ENCODE measurements around the gene HAUS3. TPM values are rescaled to one million over a fixed set of nuclear protein-coding genes. Genes with fewer than 3 reads are reported as not detected.

The HAUS3 gene
- total RNA-seq, 4 donors from 2014 or later = 4.8 to 12.1 (median 9.5) TPM

DNA sequence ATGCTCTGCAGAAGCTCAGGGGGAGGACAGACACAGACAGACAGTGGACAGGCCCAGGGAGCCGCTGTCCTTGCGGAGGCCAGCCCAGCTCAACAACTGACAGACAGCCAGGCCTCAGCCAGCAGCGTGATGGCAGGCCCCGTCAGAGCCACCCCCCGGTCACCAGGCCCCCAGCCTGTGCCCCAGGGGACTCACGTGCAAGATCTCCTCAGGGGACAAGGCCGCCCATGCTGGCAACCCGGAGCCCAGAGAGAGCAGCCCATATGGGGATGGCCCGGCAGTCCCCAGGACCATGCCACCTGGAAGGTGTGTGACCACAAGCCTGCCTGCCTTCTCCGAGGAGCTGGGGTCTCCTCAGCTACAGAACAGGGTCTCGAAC lies 48.0 kb upstream of the HAUS3 start:
- no peak overlapping the region for H3K27ac ChIP-seq
- no peaks in the 10 kb centered on the region for H3K4me1 ChIP-seq
- no peaks in the 10 kb centered on the region for H3K27me3 ChIP-seq
- H3K9me3 ChIP-seq = no peaks in the 10 kb centered on the region
- H3K4me3 ChIP-seq = no peak overlapping the region
- DNase-seq = no peak
- in situ Hi-C loops (cut with MboI; ENCODE audit: low sequenced_read_pairs in 4 of 4) (no loop called here), intact Hi-C loops (cut with DNase I; ENCODE audit: low total_unique reads) (no loop called here)
- no peak for ATAC-seq
- H3K36me3 ChIP-seq = no peaks in the 10 kb centered on the region
- TF ChIP-seq POLR2A (IDR thresholded peaks at IDR 0.05) = no peak
- TF ChIP-seq, protein P1, sequence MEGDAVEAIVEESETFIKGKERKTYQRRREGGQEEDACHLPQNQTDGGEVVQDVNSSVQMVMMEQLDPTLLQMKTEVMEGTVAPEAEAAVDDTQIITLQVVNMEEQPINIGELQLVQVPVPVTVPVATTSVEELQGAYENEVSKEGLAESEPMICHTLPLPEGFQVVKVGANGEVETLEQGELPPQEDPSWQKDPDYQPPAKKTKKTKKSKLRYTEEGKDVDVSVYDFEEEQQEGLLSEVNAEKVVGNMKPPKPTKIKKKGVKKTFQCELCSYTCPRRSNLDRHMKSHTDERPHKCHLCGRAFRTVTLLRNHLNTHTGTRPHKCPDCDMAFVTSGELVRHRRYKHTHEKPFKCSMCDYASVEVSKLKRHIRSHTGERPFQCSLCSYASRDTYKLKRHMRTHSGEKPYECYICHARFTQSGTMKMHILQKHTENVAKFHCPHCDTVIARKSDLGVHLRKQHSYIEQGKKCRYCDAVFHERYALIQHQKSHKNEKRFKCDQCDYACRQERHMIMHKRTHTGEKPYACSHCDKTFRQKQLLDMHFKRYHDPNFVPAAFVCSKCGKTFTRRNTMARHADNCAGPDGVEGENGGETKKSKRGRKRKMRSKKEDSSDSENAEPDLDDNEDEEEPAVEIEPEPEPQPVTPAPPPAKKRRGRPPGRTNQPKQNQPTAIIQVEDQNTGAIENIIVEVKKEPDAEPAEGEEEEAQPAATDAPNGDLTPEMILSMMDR (IDR thresholded peaks at IDR 0.05 in 4 of 5, conservative IDR thresholded peaks at IDR 0.05 in 1 of 5) = no peak

DNA sequence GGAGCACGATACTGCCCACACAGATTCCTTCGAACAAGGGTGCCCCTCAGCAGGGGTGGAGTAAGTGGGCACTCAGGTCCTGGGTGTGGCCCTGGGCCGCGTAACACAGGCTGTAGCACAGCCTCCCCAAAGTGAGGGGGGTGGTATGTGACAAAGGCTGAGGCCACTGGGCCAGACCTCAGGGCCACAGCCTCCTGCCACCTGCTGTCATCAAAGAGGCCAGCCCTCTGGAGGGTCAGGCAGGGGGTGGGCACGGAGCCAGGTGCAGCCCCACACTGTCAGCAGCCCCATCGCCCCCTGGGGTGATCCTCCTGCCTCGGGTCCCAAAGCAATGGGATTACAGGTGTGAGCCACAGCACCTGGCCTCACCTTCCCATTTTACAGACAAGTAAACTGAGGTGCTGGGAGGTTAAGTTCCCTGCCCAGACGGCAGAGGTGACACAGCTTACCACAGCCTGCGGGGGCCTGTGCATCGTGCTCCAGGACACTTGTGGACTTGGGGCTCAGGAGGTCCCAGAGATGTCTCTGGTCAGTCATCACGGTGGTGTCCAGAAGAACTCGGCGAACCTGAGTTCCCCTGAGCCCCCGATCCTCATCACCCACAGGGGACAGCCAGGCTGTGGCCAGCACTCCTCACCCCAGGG lies 47.5 kb upstream of the HAUS3 start:
- in situ Hi-C loops (cut with MboI; ENCODE audit: low sequenced_read_pairs in 4 of 4) = no loop called here
- no peak for TF ChIP-seq POLR2A (IDR thresholded peaks at IDR 0.05)
- TF ChIP-seq, protein P1 (IDR thresholded peaks at IDR 0.05 in 4 of 5, conservative IDR thresholded peaks at IDR 0.05 in 1 of 5) = no peak
- intact Hi-C loops (cut with DNase I; ENCODE audit: low total_unique reads) = no loop called here

DNA sequence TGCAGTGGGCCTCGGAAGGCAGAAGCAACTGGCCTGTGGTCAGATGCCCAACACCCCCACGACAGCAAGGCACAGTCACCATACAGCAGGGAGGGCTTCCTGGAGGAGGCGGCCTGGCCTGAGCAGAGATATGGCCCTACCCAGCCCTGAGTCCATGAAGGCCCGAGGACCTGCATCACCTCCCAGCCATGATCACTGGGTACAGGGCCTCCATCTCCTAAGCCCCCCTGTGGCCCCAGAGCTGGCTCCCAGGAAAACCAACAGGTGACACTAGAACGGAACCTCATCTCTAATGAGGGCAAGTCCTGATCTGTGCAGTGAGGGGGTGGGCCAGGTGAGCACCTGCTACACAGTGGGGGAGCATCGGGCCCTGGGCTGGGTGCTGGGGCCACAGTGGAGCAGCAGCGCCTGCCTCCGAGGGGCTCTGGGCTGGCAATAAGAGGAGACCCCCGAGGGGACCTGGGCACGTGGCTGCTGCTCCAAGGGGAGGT lies 46.2 kb upstream of the HAUS3 start:
- intact Hi-C loops (cut with DNase I; ENCODE audit: low total_unique reads) = no loop called here
- DNase-seq = no peak
- H3K4me1 ChIP-seq = no peaks in the 10 kb centered on the region

More for the DNA sequence above, 47.5 kb upstream of the HAUS3 start:
- Histone ChIP-seq H3K27me3 (no peaks in the 10 kb centered on the region), H3K4me3 (no peak overlapping the region), H3K27ac (no peak overlapping the region), H3K4me1 (no peaks in the 10 kb centered on the region), H3K36me3 (no peaks in the 10 kb centered on the region), H3K9me3 (no peaks in the 10 kb centered on the region)
- ATAC-seq (no peak), DNase-seq (no peak)

DNA sequence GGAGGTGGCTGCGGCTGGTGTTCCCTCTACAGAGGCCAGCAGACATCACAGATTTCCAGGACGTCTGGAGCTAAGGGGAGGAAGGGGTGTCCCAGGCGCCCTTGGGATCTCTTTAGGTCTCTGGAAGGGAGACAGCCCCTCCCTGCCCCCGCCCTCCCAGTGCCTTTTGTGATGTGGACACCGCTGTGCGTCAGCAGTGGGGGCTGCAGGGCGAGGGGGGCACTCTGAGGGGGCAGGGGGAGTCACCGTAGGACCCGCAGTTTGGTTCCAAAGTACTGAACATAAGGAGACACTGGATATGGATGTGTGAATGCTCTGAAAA lies 45.6 kb upstream of the HAUS3 start:
- Histone ChIP-seq H3K9me3 (no peaks in the 10 kb centered on the region), H3K36me3 (no peaks in the 10 kb centered on the region), H3K4me3 (no peak overlapping the region), H3K4me1 (no peaks in the 10 kb centered on the region), H3K27ac (no peak overlapping the region), H3K27me3 (no peaks in the 10 kb centered on the region)
- intact Hi-C loops (cut with DNase I; ENCODE audit: low total_unique reads) (no loop called here), in situ Hi-C loops (cut with MboI; ENCODE audit: low sequenced_read_pairs in 4 of 4) (no loop called here)
- TF ChIP-seq, protein P1 (IDR thresholded peaks at IDR 0.05 in 4 of 5, conservative IDR thresholded peaks at IDR 0.05 in 1 of 5) = no peak
- TF ChIP-seq POLR2A (IDR thresholded peaks at IDR 0.05) = no peak
- no peak for DNase-seq
- no peak for ATAC-seq

More for the DNA sequence above, 46.2 kb upstream of the HAUS3 start:
- H3K27me3 ChIP-seq = no peaks in the 10 kb centered on the region
- no peak overlapping the region for H3K27ac ChIP-seq
- no peaks in the 10 kb centered on the region for H3K36me3 ChIP-seq
- H3K4me3 ChIP-seq = no peak overlapping the region
- TF ChIP-seq POLR2A (IDR thresholded peaks at IDR 0.05) = no peak
- TF ChIP-seq, protein P1 (IDR thresholded peaks at IDR 0.05 in 4 of 5, conservative IDR thresholded peaks at IDR 0.05 in 1 of 5) = no peak
- ATAC-seq = no peak
- in situ Hi-C loops (cut with MboI; ENCODE audit: low sequenced_read_pairs in 4 of 4) = no loop called here
- no peaks in the 10 kb centered on the region for H3K9me3 ChIP-seq
